Activated CD4-positive, alpha-beta T cell treated with anti-CD3 and anti-CD28 coated beads, Interleukin-2, amount 10 ng/mL, durations not matched to agents 7 days and 5 days (primary cell): Measurements from ENCODE around the gene RAB9B. TPM values are rescaled to one million over a fixed set of nuclear protein-coding genes. Genes with fewer than 3 reads are reported as not detected.

ENCODE experiments used
- CTCF ChIA-PET: fragments of 350-600 bp; sonication (Branson Sonifier 250); formaldehyde crosslinking; loops from one replicate; lab custom pipeline; 2021; ENCODE audit warnings: antibody characterized with exemption; lab: Charles Lee
- POLR2A ChIA-PET: fragments of 350-600 bp; sonication (Branson Sonifier 250); formaldehyde crosslinking; loops from one replicate; lab custom pipeline; 2021; ENCODE audit warnings: antibody characterized with exemption; lab: Charles Lee
- DNase-seq: peaks from one replicate; pipeline ENCODE4 v3.0.0-alpha.2; 2020
- H3K27ac Mint-ChIP-seq: one replicate; pipeline ENCODE4 v1.8.0; 2021; ENCODE audit warnings: mild to moderate bottlenecking, moderate library complexity, mixed read lengths
- H3K27me3 Mint-ChIP-seq: one replicate; pipeline ENCODE4 v1.8.0; 2021; ENCODE audit warnings: mixed read lengths
- H3K36me3 Mint-ChIP-seq: one replicate; pipeline ENCODE4 v1.8.0; 2021; ENCODE audit warnings: low read depth, mixed read lengths
- H3K4me1 Mint-ChIP-seq: one replicate; pipeline ENCODE4 v1.8.0; 2021; ENCODE audit warnings: mixed read lengths
- H3K4me3 Mint-ChIP-seq: one replicate; pipeline ENCODE4 v1.8.0; 2021; ENCODE audit warnings: mild to moderate bottlenecking, moderate library complexity, mixed read lengths
- H3K9me3 Mint-ChIP-seq: one replicate; pipeline ENCODE4 v1.8.0; 2021; ENCODE audit warnings: mixed read lengths
- total RNA-seq, 2 experiments: library from RNA; stranded (reverse); gene quantifications; one replicate each; pipeline ENCODE4 v1.2.3, GENCODE V29; 2021

RAB9B gene
- total RNA-seq, 2 experiments from 2014 or later: 0.40 to 0.48 TPM

DNA sequence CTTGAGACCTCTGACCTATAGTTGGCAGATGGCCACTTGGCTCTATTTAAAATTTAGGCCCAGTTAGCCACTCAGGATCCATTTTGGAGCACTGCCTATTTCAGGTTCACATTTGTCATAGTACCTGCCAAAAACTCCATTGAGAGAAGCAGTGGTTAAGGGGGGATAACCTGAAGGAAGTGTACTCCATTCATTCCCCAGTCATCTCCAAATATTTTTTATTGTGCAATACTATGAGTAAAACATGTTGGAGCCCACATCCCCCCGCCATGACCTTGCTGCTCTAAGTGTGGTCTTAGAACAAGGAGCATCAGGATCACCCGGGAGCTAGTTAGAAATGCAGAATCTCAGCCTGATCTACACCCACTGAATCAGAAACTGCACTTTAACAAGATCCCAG lies 34.4 kb downstream of the RAB9B start:
- H3K9me3 Mint-ChIP-seq: no peaks in the 10 kb centered on the region
- no peak overlapping the region for H3K4me3 Mint-ChIP-seq
- H3K27me3 Mint-ChIP-seq: peaks cover 5% of the 10 kb centered on the region
- peaks cover 10% of the 10 kb centered on the region for H3K4me1 Mint-ChIP-seq
- H3K27ac Mint-ChIP-seq: no peak overlapping the region
- H3K36me3 Mint-ChIP-seq: no peaks in the 10 kb centered on the region
- CTCF ChIA-PET: no interaction called here
- no peak for DNase-seq
- POLR2A ChIA-PET: no interaction called here

DNA sequence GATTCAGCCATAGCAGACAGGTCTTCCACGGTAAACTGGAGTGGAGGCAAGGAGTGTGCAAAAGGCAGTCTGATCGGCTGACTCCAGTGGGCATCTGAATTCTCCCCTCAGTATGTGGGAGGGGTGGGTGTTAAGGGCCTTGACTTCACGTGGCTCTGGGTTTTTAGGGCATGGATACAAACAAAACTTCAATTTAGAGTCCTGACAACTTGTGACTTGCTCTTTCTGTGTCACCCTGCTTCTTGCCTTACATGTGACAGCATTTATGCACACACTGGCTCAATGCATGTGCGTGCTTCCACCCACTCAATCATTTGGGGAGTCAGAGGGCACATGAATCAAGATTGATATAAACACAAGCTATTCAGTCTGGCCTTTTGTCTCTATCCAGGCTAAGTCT lies 37.9 kb downstream of the RAB9B start:
- H3K27ac Mint-ChIP-seq: no peak overlapping the region
- no peaks in the 10 kb centered on the region for H3K36me3 Mint-ChIP-seq
- H3K4me3 Mint-ChIP-seq: no peak overlapping the region
- ChIA-PET POLR2A (no interaction called here), CTCF (interaction anchor here (0.5 kb wide), 1 partner anchor 10 kb away, joined by 3 read pairs; no protein-coding TSS in a partner anchor)
- H3K4me1 Mint-ChIP-seq: no peaks in the 10 kb centered on the region
- H3K27me3 Mint-ChIP-seq: peaks cover 7% of the 10 kb centered on the region
- no peaks in the 10 kb centered on the region for H3K9me3 Mint-ChIP-seq
- DNase-seq: no peak

DNA sequence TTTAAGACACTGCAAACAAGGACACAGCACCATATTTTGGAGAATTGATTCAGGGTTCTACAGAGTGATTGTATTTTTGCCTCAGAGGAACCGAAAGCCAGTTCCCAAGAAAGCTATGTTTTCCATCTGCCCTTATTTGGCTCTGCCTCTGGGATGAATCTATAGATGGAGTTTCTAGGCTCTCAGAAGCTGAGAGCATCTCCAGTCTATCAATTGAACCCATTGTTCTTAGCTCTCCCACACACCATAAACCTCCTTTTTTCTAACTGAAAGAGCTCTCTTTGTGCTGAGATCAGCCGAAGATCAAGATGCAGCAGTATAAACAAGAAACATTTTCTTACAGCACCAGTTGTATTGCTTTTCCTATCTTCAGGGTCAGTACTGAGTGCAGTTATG lies 38.5 kb downstream of the RAB9B start:
- CTCF ChIA-PET: interaction anchor here (0.5 kb wide), 1 partner anchor 9 kb away, joined by 3 read pairs; no protein-coding TSS in a partner anchor
- POLR2A ChIA-PET: no interaction called here
- H3K36me3 Mint-ChIP-seq: no peaks in the 10 kb centered on the region

DNA sequence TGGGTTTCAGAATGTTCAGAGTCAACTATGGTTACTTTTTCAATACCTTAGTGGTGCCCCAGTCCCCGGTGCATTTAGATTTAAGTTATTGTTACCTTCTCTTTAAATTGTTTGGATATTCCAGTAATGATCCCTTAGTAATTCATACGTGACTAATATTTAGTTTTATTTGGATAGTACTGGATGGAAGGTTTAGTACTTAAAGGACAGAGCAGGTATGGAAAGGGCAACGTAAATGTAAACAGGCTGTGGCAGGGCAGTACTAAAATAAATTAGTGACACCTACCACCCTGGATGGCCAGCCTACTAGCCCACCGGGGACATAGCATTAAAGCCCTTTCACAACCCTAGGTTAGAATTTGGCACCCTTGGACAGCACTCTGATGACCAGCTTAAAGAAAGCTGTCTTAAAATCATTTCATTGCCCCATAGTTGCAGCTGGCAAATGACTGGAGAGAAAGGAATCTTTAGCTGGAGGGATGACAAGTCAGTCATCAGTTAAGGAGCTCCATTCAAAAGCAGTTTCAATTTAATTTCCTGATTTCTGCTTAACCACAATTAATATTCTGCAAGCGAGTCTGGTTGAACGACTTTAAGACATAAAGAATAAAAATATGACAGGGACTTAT lies 39.0 kb downstream of the RAB9B start:
- Mint-ChIP-seq H3K27me3 (peaks cover 9% of the 10 kb centered on the region), H3K4me1 (no peaks in the 10 kb centered on the region), H3K27ac (no peak overlapping the region), H3K4me3 (no peak overlapping the region), H3K9me3 (no peaks in the 10 kb centered on the region), H3K36me3 (no peaks in the 10 kb centered on the region)
- POLR2A ChIA-PET: no interaction called here
- DNase-seq: no peak
- CTCF ChIA-PET: no interaction called here

More for the DNA sequence above, 38.5 kb downstream of the RAB9B start:
- no peak for DNase-seq
- no peak overlapping the region for H3K4me3 Mint-ChIP-seq
- H3K27ac Mint-ChIP-seq: no peak overlapping the region
- H3K9me3 Mint-ChIP-seq: no peaks in the 10 kb centered on the region
- H3K27me3 Mint-ChIP-seq: peaks cover 9% of the 10 kb centered on the region
- H3K4me1 Mint-ChIP-seq: no peaks in the 10 kb centered on the region

DNA sequence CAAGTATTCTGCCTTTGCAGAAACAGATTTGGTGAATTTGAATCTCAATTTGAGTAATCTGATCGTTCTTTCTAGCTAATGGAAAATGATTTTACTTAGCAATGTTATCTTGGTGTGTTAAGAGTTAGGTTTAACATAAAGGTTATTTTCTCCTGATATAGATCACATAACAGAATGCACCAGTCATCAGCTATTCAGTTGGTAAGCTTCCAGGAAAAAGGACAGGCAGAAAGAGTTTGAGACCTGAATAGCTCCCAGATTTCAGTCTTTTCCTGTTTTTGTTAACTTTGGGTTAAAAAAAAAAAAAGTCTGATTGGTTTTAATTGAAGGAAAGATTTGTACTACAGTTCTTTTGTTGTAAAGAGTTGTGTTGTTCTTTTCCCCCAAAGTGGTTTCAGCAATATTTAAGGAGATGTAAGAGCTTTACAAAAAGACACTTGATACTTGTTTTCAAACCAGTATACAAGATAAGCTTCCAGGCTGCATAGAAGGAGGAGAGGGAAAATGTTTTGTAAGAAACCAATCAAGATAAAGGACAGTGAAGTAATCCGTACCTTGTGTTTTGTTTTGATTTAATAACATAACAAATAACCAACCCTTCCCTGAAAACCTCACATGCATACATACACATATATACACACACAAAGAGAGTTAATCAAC lies 40.1 kb downstream of the RAB9B start:
- Mint-ChIP-seq H3K9me3 (no peaks in the 10 kb centered on the region), H3K4me1 (no peaks in the 10 kb centered on the region), H3K4me3 (no peak overlapping the region), H3K27ac (no peak overlapping the region), H3K27me3 (peaks cover 9% of the 10 kb centered on the region), H3K36me3 (no peaks in the 10 kb centered on the region)
- ChIA-PET POLR2A (interaction anchor here (0.7 kb wide), 1 partner anchor 9 kb away, joined by 4 read pairs; no protein-coding TSS in a partner anchor), CTCF (no interaction called here)
- DNase-seq: no peak

DNA sequence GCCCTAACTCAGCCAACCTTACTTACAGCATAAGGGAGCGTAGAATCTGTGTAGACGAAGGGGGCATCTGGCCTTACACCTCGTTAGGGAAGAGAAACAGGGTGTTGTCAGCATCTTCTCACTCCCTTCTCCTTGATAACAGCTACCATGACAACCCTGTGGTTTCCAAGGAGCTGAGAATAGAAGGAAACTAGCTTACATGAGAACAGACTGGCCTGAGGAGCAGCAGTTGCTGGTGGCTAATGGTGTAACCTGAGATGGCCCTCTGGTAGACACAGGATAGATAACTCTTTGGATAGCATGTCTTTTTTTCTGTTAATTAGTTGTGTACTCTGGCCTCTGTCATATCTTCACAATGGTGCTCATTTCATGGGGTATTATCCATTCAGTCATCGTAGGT lies 40.8 kb downstream of the RAB9B start:
- Mint-ChIP-seq H3K4me3 (no peak overlapping the region), H3K27ac (no peak overlapping the region), H3K27me3 (peaks cover 9% of the 10 kb centered on the region), H3K36me3 (no peaks in the 10 kb centered on the region), H3K9me3 (no peaks in the 10 kb centered on the region), H3K4me1 (no peaks in the 10 kb centered on the region)
- CTCF ChIA-PET: no interaction called here
- POLR2A ChIA-PET: interaction anchor here (0.7 kb wide), 1 partner anchor 10 kb away, joined by 4 read pairs; no protein-coding TSS in a partner anchor
- DNase-seq: no peak

DNA sequence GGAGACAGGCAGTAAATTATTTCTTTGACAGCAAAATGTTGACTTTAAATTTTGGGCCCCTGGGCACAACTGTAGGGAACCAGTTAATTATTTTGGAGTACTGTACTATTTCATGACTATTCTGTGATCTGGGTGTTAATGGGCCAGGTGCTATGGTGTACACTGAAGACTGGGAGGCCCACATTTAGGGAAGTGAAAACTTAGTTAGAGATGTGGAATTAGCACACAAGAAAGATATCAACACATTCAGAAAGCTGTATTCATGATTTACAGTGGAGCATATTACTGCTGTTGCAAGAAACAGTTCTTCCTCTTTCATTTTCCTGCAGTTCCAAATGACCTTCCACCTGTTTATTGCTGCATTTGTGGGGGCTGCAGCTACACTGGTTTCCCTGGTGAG lies 43.1 kb downstream of the RAB9B start:
- ChIA-PET POLR2A (no interaction called here), CTCF (no interaction called here)
- Mint-ChIP-seq H3K4me1 (no peaks in the 10 kb centered on the region), H3K36me3 (no peaks in the 10 kb centered on the region), H3K27me3 (peaks cover 9% of the 10 kb centered on the region), H3K9me3 (no peaks in the 10 kb centered on the region), H3K4me3 (no peak overlapping the region), H3K27ac (no peak overlapping the region)
- no peak for DNase-seq

DNA sequence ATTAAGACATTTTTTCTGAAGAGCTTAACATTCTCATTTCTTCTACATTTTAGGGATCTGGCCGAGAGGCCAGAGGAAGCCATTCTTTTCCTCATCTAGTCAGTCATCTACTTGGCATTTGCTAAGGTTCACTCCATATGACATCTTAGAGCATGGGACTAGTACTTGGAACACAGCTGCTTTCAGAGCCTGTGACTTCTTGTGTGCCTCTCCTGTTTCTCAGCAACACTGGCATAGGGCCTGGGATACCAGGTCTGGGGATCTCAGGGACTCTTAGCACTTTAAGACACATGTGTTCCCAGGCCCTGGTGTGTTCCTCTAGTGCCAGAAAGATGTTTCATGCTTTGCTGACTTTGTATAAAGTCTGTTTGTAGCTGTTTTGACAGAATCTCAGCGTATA lies 48.1 kb downstream of the RAB9B start:
- no peak for DNase-seq
- Mint-ChIP-seq H3K9me3 (no peaks in the 10 kb centered on the region), H3K27me3 (peaks cover under 1% of the 10 kb centered on the region), H3K4me1 (peaks cover 5% of the 10 kb centered on the region), H3K27ac (no peak overlapping the region), H3K4me3 (no peak overlapping the region), H3K36me3 (no peaks in the 10 kb centered on the region)
- ChIA-PET POLR2A (no interaction called here), CTCF (interaction anchor here (0.8 kb wide), 1 partner anchor 17 kb away, joined by 3 read pairs; no protein-coding TSS in a partner anchor)

DNA sequence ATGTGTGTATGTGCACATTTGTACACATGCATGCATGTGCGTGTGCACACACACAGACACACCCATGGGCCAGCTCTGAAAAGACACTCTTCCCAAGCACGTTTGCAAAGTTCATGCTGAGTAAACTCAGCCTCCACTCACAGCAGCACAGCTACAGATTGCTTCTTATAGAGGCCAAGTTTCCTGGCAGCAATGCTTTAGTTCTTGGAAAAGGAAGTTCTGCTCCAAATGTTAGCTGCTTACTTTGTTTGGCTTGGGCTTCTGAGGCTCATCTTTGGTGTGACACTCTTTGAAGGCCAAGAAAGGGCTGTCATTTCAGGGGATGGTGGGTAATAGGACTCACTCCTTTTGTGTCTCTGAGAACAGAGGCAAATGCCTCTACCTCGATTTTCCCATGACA lies 48.9 kb downstream of the RAB9B start:
- Mint-ChIP-seq H3K4me3 (no peak overlapping the region), H3K9me3 (no peaks in the 10 kb centered on the region), H3K27ac (no peak overlapping the region), H3K27me3 (peaks cover 1% of the 10 kb centered on the region), H3K36me3 (no peaks in the 10 kb centered on the region), H3K4me1 (peaks cover 5% of the 10 kb centered on the region)
- DNase-seq: no peak
- CTCF ChIA-PET: no interaction called here
- POLR2A ChIA-PET: no interaction called here

DNA sequence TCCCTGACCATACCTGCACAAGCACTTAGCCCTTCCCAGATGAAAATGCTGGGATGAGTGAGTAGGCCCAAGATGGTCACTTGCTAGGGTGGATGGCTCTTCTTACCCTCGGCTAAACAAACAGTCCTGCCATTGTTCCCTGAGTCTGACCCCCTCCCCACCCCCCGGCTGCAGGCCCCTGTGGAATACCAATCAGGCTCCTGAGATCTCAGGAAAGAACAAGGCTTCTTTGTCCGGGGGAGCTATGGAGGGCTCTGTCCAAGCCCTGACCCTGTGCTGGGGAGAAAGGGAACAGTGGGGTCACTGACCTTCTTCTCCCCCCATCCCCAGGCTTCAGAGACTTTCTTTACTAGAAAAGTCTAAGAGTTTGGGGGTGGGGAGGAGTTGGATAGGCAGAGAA lies 49.4 kb downstream of the RAB9B start:
- H3K36me3 Mint-ChIP-seq: no peaks in the 10 kb centered on the region
- POLR2A ChIA-PET: no interaction called here
- H3K9me3 Mint-ChIP-seq: no peaks in the 10 kb centered on the region
- peaks cover 5% of the 10 kb centered on the region for H3K4me1 Mint-ChIP-seq
- peaks cover 6% of the 10 kb centered on the region for H3K27me3 Mint-ChIP-seq
- no peak overlapping the region for H3K27ac Mint-ChIP-seq
- DNase-seq: no peak
- CTCF ChIA-PET: no interaction called here
- H3K4me3 Mint-ChIP-seq: no peak overlapping the region

DNA sequence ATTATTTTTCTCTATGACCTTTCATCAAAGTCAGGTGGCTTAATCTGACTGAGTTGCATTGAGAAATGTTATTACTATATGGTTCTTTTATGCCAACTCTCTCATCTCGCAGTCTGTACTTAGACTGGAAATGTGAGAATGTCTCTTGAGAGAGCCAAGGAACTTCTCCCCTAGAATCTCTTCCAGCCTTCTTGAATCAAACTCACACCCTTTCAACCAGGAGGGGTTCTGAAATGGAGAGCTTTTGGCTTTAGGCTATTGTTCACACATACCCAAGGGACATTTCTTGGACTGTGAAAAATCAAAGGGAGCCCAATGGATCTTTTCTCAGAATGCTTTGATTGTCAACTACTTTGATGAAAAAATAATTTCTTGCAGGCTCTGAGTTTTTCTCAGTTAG lies 50.4 kb downstream of the RAB9B start:
- ChIA-PET POLR2A (no interaction called here), CTCF (no interaction called here)
- no peak overlapping the region for H3K4me3 Mint-ChIP-seq
- H3K27me3 Mint-ChIP-seq: peaks cover 6% of the 10 kb centered on the region
- no peak for DNase-seq
- peaks cover 5% of the 10 kb centered on the region for H3K4me1 Mint-ChIP-seq
- H3K36me3 Mint-ChIP-seq: no peaks in the 10 kb centered on the region
- H3K9me3 Mint-ChIP-seq: no peaks in the 10 kb centered on the region
- H3K27ac Mint-ChIP-seq: no peak overlapping the region

DNA sequence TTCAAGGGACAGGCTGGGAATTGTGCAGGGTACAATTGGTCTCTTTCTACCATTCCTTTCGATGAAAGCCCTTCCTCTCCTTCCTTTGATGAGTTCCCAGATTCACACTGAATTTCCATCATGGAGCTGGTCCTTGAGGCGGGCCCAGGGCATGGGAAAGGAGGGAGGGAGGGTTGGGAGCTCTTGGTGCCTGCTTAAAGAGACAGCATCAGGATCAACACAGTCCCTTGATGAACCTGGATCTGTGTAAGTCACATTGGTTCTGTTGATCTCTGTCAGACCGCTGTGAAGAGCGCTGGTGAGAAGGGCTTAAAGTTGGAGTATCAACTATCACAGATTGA lies 51.0 kb downstream of the RAB9B start:
- no peak for DNase-seq
- Mint-ChIP-seq H3K27ac (no peak overlapping the region), H3K4me1 (peaks cover 5% of the 10 kb centered on the region), H3K9me3 (no peaks in the 10 kb centered on the region), H3K4me3 (no peak overlapping the region), H3K27me3 (peaks cover 6% of the 10 kb centered on the region), H3K36me3 (no peaks in the 10 kb centered on the region)
- POLR2A ChIA-PET: no interaction called here
- CTCF ChIA-PET: no interaction called here

DNA sequence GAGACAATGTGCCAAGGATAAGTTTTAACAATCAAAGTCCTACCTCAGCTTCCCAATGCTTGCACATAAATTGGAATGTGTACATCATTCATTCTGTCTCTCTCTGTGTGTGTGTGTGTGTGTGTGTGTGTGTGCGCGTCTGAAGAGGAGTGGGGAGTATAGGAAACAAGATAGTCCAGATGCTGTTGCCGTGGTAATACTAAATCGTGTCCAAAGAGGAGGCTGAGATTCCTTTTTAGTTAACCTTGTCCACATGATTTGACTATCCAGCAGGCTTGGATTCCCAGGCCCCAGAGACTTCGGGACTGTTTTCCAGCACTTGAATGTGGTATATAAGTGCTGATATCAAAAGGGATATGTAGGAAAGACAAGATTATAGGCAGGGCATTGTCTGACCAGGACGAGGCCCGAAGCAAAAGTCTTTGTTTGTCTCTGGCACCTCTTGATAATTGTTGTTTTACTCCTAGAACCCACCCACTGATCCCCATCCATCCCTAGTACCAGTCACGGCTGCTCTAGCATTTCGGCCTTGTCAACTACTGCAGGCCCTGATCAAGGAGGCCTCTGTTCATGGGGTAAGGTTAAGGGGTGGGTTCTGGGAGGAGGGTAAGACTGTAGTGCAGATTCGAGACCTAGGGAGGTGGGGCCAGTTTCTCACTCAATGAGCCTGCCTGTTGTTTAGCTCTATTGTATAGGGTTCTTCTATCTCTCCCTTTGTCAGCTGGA lies 51.6 kb downstream of the RAB9B start:
- POLR2A ChIA-PET: no interaction called here

More for the DNA sequence above, 51.6 kb downstream of the RAB9B start:
- CTCF ChIA-PET: no interaction called here
- Mint-ChIP-seq H3K4me1 (peaks cover 5% of the 10 kb centered on the region), H3K27me3 (peaks cover 8% of the 10 kb centered on the region), H3K9me3 (no peaks in the 10 kb centered on the region), H3K36me3 (no peaks in the 10 kb centered on the region), H3K27ac (no peak overlapping the region), H3K4me3 (no peak overlapping the region)
- DNase-seq: no peak
